Fibroblast of the aortic adventitia (primary cell): ENCODE measurements around the gene TMF1. TPM values are rescaled to one million over a fixed set of nuclear protein-coding genes. Genes with fewer than 3 reads are reported as not detected.

Source experiments
- DNase-seq: peaks from one replicate; pipeline ENCODE4 v3.0.0-alpha.2; 2010; ENCODE audit warnings: low read depth
- H3K4me3 ChIP-seq: 2 replicates; pipeline ENCODE4 v1.5.1; 2011; ENCODE audit warnings: low read depth, mild to moderate bottlenecking, control low read depth, low read length, moderate library complexity
- total RNA-seq: library from RNA; depleted of rRNA; stranded (reverse); fragments of >200 nt; gene quantifications from 2 replicates; pipeline ENCODE4 v1.2.3, GENCODE V29; 2012; ENCODE audit warnings: low replicate concordance
- TF ChIP-seq, protein P1 (sequence below): IDR thresholded peaks from 2 replicates; pipeline ENCODE4 v1.5.1; 2011; ENCODE audit warnings: mild to moderate bottlenecking, low read length, control low read depth, inconsistent platforms; ENCODE audit not compliant: insufficient read depth

TMF1 gene
- total RNA-seq, 1 donor = 41.0 TPM

DNA sequence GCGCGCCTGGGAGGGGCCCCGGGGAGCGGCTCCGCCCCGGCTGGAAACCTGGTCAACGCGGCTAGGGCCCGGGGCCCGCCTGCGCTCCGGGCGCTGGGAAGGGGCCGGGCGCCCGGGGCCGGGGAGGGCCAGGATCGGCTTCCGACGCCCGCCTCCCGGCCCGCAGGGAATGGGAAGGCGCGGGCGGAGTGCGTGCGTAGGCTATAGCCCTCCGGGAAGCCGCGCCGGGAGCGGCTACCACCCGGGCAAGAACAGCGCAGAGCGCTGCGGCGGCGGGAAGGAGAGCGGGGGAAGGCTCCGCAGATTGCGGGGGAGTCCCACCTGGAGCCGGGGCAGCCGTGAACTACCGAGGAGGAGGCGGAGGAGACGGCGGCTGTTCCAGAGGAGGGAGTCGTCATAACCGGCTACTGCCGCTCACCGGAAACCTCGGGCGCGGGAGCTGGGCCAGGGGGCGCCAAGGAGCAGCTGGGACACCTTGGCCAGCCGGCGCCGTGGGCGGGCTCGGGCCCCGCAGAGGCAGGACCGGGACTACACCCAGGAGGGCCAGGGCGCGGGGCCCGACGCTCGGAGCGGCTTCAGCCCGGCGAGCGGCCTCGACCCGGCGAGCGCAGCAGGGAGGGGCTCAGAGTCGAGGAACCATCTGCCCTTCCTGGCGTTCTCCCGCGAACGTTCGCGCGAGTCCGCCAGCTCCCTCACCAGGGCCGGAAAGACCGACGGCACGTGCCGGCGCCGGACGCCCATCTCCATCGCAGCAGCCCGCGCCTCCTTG lies 38.7 kb downstream of the TMF1 start, which contains the start of gene EOGT:
EOGT (minus strand) TSS at position 432 of the 769 bp plus-strand sequence. CDS start 3,838 bp downstream, outside the sequence.
- peak; percentile 78 for DNase-seq
- peak within 1 kb of the TSS; percentile 74 for H3K4me3 ChIP-seq
- TF ChIP-seq, protein P1, sequence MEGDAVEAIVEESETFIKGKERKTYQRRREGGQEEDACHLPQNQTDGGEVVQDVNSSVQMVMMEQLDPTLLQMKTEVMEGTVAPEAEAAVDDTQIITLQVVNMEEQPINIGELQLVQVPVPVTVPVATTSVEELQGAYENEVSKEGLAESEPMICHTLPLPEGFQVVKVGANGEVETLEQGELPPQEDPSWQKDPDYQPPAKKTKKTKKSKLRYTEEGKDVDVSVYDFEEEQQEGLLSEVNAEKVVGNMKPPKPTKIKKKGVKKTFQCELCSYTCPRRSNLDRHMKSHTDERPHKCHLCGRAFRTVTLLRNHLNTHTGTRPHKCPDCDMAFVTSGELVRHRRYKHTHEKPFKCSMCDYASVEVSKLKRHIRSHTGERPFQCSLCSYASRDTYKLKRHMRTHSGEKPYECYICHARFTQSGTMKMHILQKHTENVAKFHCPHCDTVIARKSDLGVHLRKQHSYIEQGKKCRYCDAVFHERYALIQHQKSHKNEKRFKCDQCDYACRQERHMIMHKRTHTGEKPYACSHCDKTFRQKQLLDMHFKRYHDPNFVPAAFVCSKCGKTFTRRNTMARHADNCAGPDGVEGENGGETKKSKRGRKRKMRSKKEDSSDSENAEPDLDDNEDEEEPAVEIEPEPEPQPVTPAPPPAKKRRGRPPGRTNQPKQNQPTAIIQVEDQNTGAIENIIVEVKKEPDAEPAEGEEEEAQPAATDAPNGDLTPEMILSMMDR = peak; percentile 46

DNA sequence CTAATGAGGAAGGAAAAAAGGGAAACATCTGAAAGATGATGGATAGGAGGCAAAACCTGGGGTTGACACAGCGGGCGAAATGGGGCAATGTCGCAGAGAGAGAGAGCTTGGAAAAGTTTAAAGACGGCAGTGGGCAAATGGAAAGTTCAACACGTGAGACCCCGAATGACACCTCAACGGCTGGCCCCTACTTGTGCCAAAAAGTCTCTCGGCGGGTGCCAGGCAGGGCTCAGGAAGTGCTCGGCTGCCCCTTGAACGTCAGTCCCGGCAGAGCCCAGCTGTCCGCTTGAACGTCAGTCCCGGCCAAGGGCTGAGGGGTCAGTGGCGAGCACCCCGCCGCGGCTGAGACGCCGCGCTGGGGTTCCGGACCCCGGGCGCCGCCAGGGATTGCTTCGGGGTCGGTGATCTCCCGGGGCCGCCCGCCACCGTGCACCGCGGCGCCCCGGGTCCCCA lies 39.3 kb downstream of the TMF1 start:
- H3K4me3 ChIP-seq = peak overlapping the region; percentile 74
- DNase-seq = peak; percentile 45
- TF ChIP-seq, protein P1 = peak; percentile 19

DNA sequence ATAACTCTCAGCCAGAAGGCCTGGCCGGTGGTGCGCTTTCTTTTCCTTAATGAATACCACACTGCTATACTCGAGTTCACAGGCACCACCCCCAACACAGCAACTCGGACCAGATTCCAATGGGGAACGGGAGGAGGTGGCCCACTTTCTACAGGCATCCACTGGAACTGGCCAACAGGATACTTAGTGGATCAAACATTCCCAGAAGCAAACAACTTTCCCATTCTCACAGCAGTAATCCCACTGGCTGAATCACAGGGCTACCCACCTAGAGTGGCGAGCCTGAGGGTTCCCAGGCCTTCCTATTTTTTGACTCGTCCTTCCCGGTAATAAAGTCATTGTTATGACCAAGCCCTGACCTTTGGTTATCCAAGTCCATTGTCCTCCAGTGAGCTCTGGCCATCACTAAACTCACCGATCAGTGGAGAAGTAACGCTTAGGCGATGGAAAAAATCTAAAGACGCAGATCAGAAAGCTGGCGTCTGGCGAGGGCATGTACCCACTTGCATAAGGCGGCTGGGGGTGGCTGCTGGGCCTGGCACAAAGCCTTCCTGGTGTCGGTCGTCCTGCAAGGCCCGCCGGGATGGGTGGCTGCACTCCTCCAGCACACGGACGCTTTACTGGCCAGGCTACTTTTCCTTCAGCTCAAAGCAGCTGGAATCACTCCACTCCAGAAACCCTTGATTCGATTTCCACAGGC lies 39.9 kb downstream of the TMF1 start:
- peak; percentile 62 for DNase-seq

DNA sequence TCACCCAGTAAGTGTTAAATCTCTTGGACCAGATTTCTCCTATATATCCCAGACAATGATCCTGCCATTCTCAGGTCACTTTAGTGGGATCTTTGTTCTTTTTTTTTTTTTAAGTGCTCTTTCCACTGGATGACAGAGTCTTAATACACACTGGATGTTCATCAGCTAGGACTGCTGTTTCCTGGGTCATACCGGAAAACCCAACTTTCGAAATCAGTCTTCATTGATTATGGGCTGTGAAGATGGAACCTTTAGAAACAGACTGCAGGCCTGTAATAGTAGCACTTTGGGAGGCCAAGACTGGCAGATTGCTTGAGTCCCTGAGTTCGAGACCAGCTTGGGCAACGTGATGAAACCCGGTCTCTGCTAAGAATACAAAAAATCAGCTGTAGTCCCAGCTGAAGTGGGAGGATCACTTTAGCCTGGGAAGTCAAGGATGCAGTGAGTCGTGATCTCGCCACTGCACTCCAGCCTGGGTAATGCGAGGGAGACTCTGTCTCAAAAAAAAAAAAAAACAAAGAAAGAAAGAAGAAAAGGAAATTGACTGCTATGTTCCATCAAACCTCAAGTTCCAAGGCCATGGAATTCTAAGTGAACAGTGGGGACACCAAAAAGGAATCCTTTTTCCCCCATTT lies 40.9 kb downstream of the TMF1 start:
- TF ChIP-seq, protein P1 = no peak
- no peak overlapping the region for H3K4me3 ChIP-seq

More for the DNA sequence above, 39.9 kb downstream of the TMF1 start:
- TF ChIP-seq, protein P1 = no peak
- peak overlapping the region; percentile 74 for H3K4me3 ChIP-seq

DNA sequence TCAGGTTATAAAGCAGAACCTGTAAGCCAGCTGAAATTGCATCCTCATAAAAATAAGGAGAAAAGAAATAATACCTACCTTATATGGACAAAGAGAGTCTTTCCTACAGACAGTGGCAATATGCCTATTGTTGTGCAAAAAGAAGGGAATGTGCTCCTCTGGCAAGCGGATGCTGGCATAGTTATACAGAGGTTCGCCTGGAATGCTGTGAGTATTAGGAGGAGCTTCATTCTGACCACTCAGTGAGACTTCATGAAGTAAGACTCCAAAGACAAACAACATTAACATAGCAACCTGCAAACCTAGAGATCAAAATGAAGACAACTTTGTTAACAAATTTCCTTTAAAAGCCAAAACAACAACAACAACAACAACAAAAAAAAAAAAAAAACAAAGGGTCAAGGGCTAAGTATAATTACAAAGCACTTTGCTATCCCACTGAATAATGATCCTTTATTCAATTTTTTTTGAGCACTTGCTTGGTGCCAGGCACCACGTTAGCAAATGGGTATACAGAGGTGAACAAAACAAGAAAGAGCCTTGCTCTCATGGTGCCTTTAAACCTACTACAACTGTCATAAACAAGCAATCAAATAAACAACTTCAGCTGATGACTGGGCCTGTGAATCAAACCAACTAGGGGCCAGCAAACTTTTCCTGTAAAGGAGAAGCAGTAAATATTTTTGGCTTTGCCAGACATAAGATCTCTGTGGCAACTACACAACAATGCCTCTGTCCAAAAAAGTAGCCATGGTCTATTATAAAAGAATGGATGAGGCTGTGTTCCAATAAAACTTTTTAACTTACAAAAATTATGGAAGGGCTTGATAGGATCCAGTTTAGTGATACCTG lies 42.3 kb downstream of the TMF1 start:
- peak; percentile 94 for DNase-seq
- H3K4me3 ChIP-seq = no peak overlapping the region
- TF ChIP-seq, protein P1 = no peak

More for the DNA sequence above, 40.9 kb downstream of the TMF1 start:
- DNase-seq = no peak

DNA sequence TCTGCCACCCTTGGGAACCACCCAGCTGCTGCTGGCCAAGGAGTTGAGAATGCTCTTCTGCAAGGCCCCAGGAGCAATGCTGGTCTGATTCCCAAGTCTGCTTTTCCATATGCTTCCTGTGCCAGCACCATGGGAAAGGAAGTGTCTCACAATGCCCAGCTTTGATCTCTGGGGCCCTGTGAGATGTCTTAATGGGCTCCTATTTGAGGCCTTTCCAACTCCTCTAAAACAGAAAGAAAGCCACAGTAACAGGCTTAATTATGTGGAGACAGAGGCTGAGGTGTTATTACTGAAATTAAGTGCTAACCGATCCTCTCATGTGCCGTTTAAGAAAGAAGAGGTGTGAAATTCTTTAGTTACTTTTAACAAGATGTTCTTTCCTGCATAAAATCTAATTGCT lies 43.2 kb downstream of the TMF1 start:
- DNase-seq = peak; percentile 25
- no peak overlapping the region for H3K4me3 ChIP-seq
- TF ChIP-seq, protein P1 = no peak
